ENCODE measurements around the gene SLC24A4. TPM values are rescaled to one million over a fixed set of nuclear protein-coding genes. Genes with fewer than 3 reads are reported as not detected.

SLC24A4 gene
- total RNA-seq, 1 experiment from 2014 or later: not detected

DNA sequence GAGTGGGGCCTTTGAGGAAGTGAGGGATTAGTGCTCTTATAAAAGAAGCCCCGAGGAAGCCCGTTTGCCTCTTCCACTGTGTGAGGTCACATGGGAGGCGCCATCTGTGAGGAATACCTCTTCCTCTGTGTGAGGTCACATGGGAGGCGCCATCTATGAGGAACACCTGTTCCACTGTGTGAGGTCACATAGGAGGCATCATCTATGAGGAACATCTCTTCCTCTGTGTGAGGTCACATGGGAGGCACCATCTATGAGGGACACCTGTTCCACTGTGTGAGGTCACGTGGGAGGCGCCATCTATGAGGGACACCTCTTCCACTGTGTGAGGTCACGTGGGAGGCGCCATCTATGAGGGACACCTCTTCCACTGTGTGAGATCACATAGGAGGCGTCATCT is 69.7 kb downstream of the SLC24A4 start:
- intact Hi-C loops (cut with micrococcal nuclease): no loop called here
- Histone ChIP-seq H2AFZ (ENCODE audit: low read length) (no peak overlapping the region), H3K4me1 (ENCODE audit: insufficient read depth, low read length) (peaks cover 13% of the 10 kb centered on the region), H3K27ac (ENCODE audit: low read length) (no peak overlapping the region), H3F3A (ENCODE audit: low read length, unreplicated experiment) (no peaks in the 10 kb centered on the region), H3K79me2 (ENCODE audit: low read length) (no peaks in the 10 kb centered on the region), H4K20me1 (ENCODE audit: low read length) (no peaks in the 10 kb centered on the region), H3K27me3 (ENCODE audit: low read length) (no peaks in the 10 kb centered on the region), H3K4me2 (ENCODE audit: low read length) (no peak overlapping the region), H3K4me3 (ENCODE audit: low read length) (no peak overlapping the region), H3K9me2 (replicated peaks; ENCODE audit: low read length) (no peaks in the 10 kb centered on the region), H3K9ac (ENCODE audit: low read length) (no peak overlapping the region), H3K9me3 (ENCODE audit: low read length) (no peaks in the 10 kb centered on the region), H3K36me3 (ENCODE audit: low read depth, low read length) (no peaks in the 10 kb centered on the region)
- ChIA-PET CTCF (no interaction called here), POLR2A (ENCODE audit: unreplicated experiment) (no interaction called here)
- TF ChIP-seq EZH2phosphoT487 (IDR thresholded peaks at IDR 0.05; ENCODE audit: borderline replicate concordance, low read length): no peak
- TF ChIP-seq, protein P1, sequence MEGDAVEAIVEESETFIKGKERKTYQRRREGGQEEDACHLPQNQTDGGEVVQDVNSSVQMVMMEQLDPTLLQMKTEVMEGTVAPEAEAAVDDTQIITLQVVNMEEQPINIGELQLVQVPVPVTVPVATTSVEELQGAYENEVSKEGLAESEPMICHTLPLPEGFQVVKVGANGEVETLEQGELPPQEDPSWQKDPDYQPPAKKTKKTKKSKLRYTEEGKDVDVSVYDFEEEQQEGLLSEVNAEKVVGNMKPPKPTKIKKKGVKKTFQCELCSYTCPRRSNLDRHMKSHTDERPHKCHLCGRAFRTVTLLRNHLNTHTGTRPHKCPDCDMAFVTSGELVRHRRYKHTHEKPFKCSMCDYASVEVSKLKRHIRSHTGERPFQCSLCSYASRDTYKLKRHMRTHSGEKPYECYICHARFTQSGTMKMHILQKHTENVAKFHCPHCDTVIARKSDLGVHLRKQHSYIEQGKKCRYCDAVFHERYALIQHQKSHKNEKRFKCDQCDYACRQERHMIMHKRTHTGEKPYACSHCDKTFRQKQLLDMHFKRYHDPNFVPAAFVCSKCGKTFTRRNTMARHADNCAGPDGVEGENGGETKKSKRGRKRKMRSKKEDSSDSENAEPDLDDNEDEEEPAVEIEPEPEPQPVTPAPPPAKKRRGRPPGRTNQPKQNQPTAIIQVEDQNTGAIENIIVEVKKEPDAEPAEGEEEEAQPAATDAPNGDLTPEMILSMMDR (conservative IDR thresholded peaks at IDR 0.05; ENCODE audit: low read depth, low read length): no peak
- no peak for TF ChIP-seq EZH2 (IDR thresholded peaks at IDR 0.05; ENCODE audit: low read length, unreplicated experiment)
- no peak for ATAC-seq
- no peak for DNase-seq
- no TSS peak for BruUV-seq (replicated peaks)

DNA sequence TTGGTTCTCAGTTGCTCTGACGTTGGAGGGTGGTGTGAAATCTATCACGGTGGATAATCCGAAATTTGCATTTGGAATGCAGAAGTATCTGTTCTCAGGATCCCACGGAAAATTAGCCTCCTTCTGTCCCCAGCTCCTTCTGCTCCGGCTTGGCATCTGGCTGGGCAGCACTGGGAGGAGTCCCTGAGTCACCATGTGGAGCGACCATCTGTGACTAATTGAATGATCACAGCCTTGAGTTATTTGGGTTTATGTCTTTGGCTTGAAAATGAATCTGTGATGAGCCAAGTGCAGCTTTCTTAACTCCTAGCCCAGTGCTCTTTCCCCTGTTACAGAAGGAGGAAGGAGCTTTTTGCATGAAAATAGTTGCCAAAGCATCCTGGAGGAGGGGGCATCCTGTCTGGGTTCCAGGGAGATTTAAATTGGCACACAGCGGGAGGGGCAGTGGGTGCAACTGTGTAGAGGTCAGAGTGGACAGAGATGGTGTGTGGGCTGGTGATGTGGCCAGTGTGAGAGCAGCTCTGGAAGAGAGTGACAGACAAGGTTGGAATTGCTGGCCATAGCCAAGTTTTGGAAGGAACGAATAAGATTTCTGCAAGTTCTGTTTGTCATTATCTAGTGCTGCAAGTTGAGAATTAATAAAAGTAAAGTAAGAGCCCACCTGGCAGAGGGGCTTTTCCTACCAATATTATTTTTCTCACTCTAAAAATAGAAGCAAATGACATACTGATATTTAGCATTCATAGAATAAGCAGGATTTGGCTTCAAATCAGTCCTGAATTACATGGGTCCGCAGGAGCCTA is 74.4 kb downstream of the SLC24A4 start:
- H3K27ac ChIP-seq (ENCODE audit: low read length): peak overlapping the region; percentile 38
- CTCF ChIA-PET: no interaction called here
- no peaks in the 10 kb centered on the region for H3K27me3 ChIP-seq (ENCODE audit: low read length)
- H3K9me2 ChIP-seq (replicated peaks; ENCODE audit: low read length): no peaks in the 10 kb centered on the region
- peak overlapping the region; percentile 71 for H3K4me2 ChIP-seq (ENCODE audit: low read length)
- peak; percentile 98 for ATAC-seq
- no TSS peak for BruUV-seq (replicated peaks)
- H3K4me1 ChIP-seq (ENCODE audit: insufficient read depth, low read length): peaks cover 21% of the 10 kb centered on the region
- H3K36me3 ChIP-seq (ENCODE audit: low read depth, low read length): no peaks in the 10 kb centered on the region
- H3K9ac ChIP-seq (ENCODE audit: low read length): no peak overlapping the region
- peak overlapping the region; percentile 7; the same call in 1 of the 2 replicates for H3K4me3 ChIP-seq (ENCODE audit: low read length)
- H3K79me2 ChIP-seq (ENCODE audit: low read length): no peaks in the 10 kb centered on the region
- no peaks in the 10 kb centered on the region for H4K20me1 ChIP-seq (ENCODE audit: low read length)
- H3K9me3 ChIP-seq (ENCODE audit: low read length): no peaks in the 10 kb centered on the region
- no peaks in the 10 kb centered on the region for H3F3A ChIP-seq (ENCODE audit: low read length, unreplicated experiment)
- POLR2A ChIA-PET (ENCODE audit: unreplicated experiment): no interaction called here
- peak overlapping the region; percentile 39 for H2AFZ ChIP-seq (ENCODE audit: low read length)
- TF ChIP-seq, protein P1 (conservative IDR thresholded peaks at IDR 0.05; ENCODE audit: low read depth, low read length): no peak
- TF ChIP-seq EZH2phosphoT487 (IDR thresholded peaks at IDR 0.05; ENCODE audit: borderline replicate concordance, low read length): no peak
- TF ChIP-seq EZH2 (IDR thresholded peaks at IDR 0.05; ENCODE audit: low read length, unreplicated experiment): no peak
- DNase-seq: peak; percentile 90
- intact Hi-C loops (cut with micrococcal nuclease): no loop called here

DNA sequence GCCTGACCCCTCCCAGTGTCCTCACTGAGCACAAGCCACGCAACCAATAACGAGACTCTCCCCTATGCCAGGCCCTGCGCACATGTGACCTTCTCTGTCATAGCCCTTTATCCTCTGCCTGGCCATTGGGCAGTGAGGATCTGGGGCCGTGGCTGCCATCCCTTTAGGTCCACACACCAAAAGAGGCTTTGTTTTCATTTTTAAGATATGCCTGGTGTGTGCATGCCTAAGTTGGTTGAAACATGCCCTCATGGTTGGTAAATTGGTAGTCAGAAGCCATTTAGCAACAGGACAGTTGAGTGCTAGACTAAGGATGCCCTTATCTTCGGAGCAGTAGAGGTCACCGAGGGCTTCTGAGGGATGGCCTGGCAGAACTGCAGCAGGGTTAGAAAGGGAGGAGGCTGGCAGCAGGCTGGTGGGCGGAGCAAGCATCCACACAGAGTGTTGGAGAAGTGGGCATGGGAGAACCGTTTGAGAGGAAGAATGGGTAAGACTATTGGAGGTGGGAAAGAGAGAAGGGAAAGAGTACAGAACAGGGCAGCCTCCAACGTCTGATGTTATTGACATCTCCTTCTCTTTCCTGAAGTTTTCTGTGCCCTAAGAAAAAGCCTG is 75.1 kb downstream of the SLC24A4 start:
- H3K4me2 ChIP-seq (ENCODE audit: low read length): peak overlapping the region; percentile 71
- no peak overlapping the region for H3K9ac ChIP-seq (ENCODE audit: low read length)
- no peak for TF ChIP-seq EZH2 (IDR thresholded peaks at IDR 0.05; ENCODE audit: low read length, unreplicated experiment)
- no peak for TF ChIP-seq EZH2phosphoT487 (IDR thresholded peaks at IDR 0.05; ENCODE audit: borderline replicate concordance, low read length)
- TF ChIP-seq, protein P1 (conservative IDR thresholded peaks at IDR 0.05; ENCODE audit: low read depth, low read length): no peak
- peak overlapping the region; percentile 37 for H3K27ac ChIP-seq (ENCODE audit: low read length)
- no peaks in the 10 kb centered on the region for H3F3A ChIP-seq (ENCODE audit: low read length, unreplicated experiment)
- H3K9me3 ChIP-seq (ENCODE audit: low read length): no peaks in the 10 kb centered on the region
- no peaks in the 10 kb centered on the region for H3K9me2 ChIP-seq (replicated peaks; ENCODE audit: low read length)
- no peak overlapping the region for H2AFZ ChIP-seq (ENCODE audit: low read length)
- no peaks in the 10 kb centered on the region for H4K20me1 ChIP-seq (ENCODE audit: low read length)
- H3K4me3 ChIP-seq (ENCODE audit: low read length): no peak overlapping the region
- DNase-seq (no peak), ATAC-seq (no peak)
- H3K36me3 ChIP-seq (ENCODE audit: low read depth, low read length): no peaks in the 10 kb centered on the region
- BruUV-seq (replicated peaks): no TSS peak
- no peaks in the 10 kb centered on the region for H3K79me2 ChIP-seq (ENCODE audit: low read length)
- no peaks in the 10 kb centered on the region for H3K27me3 ChIP-seq (ENCODE audit: low read length)
- intact Hi-C loops (cut with micrococcal nuclease): no loop called here
- H3K4me1 ChIP-seq (ENCODE audit: insufficient read depth, low read length): peaks cover 21% of the 10 kb centered on the region
- ChIA-PET POLR2A (ENCODE audit: unreplicated experiment) (no interaction called here), CTCF (no interaction called here)
